SK-N-SH (cell line): ENCODE measurements around the gene GHR. TPM values are rescaled to one million over a fixed set of nuclear protein-coding genes. Genes with fewer than 3 reads are reported as not detected.

Experiments used
- CTCF ChIA-PET: fragments of 300-600, 350-600 bp; formaldehyde crosslinking; extraction: SDS; loops from one replicate; lab custom pipeline; 2021; lab: Yijun Ruan, JAX
- POLR2A ChIA-PET: fragments of 350-600 bp; sonication (Branson Sonifier 250); formaldehyde crosslinking; extraction: SDS; loops from one replicate; lab custom pipeline; 2020; ENCODE audit warnings: antibody characterized with exemption, inconsistent platforms; lab: Yijun Ruan, JAX
- DNase-seq: peaks from one replicate; pipeline ENCODE4 v3.0.0; 2012
- H2AFZ ChIP-seq: fragments of 200-600 bp; sonication (generic); 2 replicates; pipeline ENCODE4 v1.8.1; 2016; ENCODE audit warnings: antibody characterized with exemption, mild to moderate bottlenecking, low read depth
- H3F3A ChIP-seq: fragments of 200-600 bp; sonication (generic); replicated peaks from 2 replicates; pipeline ENCODE3; 2016; ENCODE audit warnings: antibody characterized with exemption, mild to moderate bottlenecking; ENCODE audit not compliant: insufficient read depth
- H3K27ac ChIP-seq, 2 experiments: fragments of 200-500 bp in 1 of 2; fragments of 200-600 bp in 1 of 2; sonication (Bioruptor generic) in 1 of 2; sonication (generic), shearing (Covaris generic) in 1 of 2; 2 replicates each; pipeline versions ENCODE4 v1.5.1 to v1.6.1; 2014 to 2016; ENCODE audit warnings: low read depth in 2 of 2, inconsistent platforms in 1 of 2, low read length in 1 of 2, mild to moderate bottlenecking in 1 of 2, mixed read lengths in 1 of 2
- H3K27me3 ChIP-seq: fragments of 200-600 bp; sonication (generic), shearing (Covaris generic); 2 replicates; pipeline ENCODE4 v1.6.1; 2016; ENCODE audit warnings: mixed run types; ENCODE audit not compliant: insufficient read depth
- H3K36me3 ChIP-seq, 2 experiments: fragments of 200-500 bp in 1 of 2; fragments of 200-600 bp in 1 of 2; sonication (Bioruptor generic) in 1 of 2; sonication (generic) in 1 of 2; replicated peaks in 1 of 2; 2 replicates each; pipeline versions ENCODE3 to v1.5.1; 2014 to 2016; ENCODE audit warnings: low read length in 1 of 2, mild to moderate bottlenecking in 1 of 2; ENCODE audit not compliant: insufficient read depth in 2 of 2, control insufficient read depth in 1 of 2
- H3K4me1 ChIP-seq, 2 experiments: fragments of 200-500 bp in 1 of 2; fragments of 200-600 bp in 1 of 2; sonication (Bioruptor generic) in 1 of 2; sonication (generic), shearing (Covaris generic) in 1 of 2; 2 replicates each; pipeline versions ENCODE4 v1.5.1 to v1.6.1; 2014 to 2016; ENCODE audit warnings: low read depth in 1 of 2, low read length in 1 of 2, mixed run types in 1 of 2; ENCODE audit not compliant: insufficient read depth in 2 of 2, control insufficient read depth in 1 of 2
- H3K4me2 ChIP-seq: fragments of 200-600 bp; sonication (generic), shearing (Covaris generic); 2 replicates; pipeline ENCODE4 v1.6.1; 2017; ENCODE audit warnings: mixed run types
- H3K4me3 ChIP-seq, 2 experiments: fragments of 200-500 bp in 1 of 2; fragments of 200-600 bp in 1 of 2; sonication (Bioruptor generic) in 1 of 2; sonication (generic), shearing (Covaris generic) in 1 of 2; 2 replicates each; pipeline versions ENCODE4 v1.5.1 to v1.8.1; 2014 to 2016; ENCODE audit warnings: low read depth in 2 of 2, inconsistent platforms in 1 of 2, low read length in 1 of 2, mild to moderate bottlenecking in 1 of 2, mixed read lengths in 1 of 2, moderate library complexity in 1 of 2
- H3K79me2 ChIP-seq: fragments of 200-600 bp; sonication (generic); 2 replicates; pipeline ENCODE4 v1.8.1; 2017; ENCODE audit warnings: mild to moderate bottlenecking; ENCODE audit not compliant: insufficient read depth
- H3K9ac ChIP-seq: fragments of 200-600 bp; sonication (generic); 2 replicates; pipeline ENCODE4 v1.6.1; 2017; ENCODE audit warnings: mixed run types
- H3K9me2 ChIP-seq: fragments of 200-600 bp; sonication (generic); 2 replicates; pipeline ENCODE4 v1.6.1; 2017; ENCODE audit warnings: mixed run types
- H3K9me3 ChIP-seq: fragments of 200-600 bp; sonication (generic); 2 replicates; pipeline ENCODE4 v1.6.1; 2017; ENCODE audit warnings: mixed run types, mild to moderate bottlenecking, moderate library complexity
- H4K20me1 ChIP-seq: fragments of 200-600 bp; sonication (generic); 2 replicates; pipeline ENCODE4 v1.6.1; 2017; ENCODE audit warnings: mild to moderate bottlenecking, mixed run types; ENCODE audit not compliant: insufficient read depth
- EP300 ChIP-seq, 2 experiments: IDR thresholded peaks; 2 replicates each; pipeline versions ENCODE4 v1.4.0 to v1.6.1; 2012; ENCODE audit warnings: borderline replicate concordance in 1 of 2, low read depth in 1 of 2, low read length in 1 of 2
- EZH2phosphoT487 ChIP-seq: fragments of 200-600 bp; sonication (generic); IDR thresholded peaks from 2 replicates; pipeline ENCODE4 v1.6.1; 2017; ENCODE audit warnings: low read depth, mixed run types, mild to moderate bottlenecking, antibody characterized with exemption, moderate library complexity, borderline replicate concordance
- FOSL2 ChIP-seq: IDR thresholded peaks from 2 replicates; pipeline ENCODE4 v1.4.0; 2012; ENCODE audit warnings: low read depth, mild to moderate bottlenecking, moderate library complexity, borderline replicate concordance
- FOXJ3 ChIP-seq: sonication (generic); formaldehyde crosslinking; IDR thresholded peaks from 2 replicates; pipeline ENCODE4 v1.5.1; 2020; ENCODE audit warnings: mild to moderate bottlenecking, missing genetic modification reagents
- NFIC ChIP-seq: IDR thresholded peaks from 2 replicates; pipeline ENCODE4 v1.4.0; 2012; ENCODE audit warnings: borderline replicate concordance
- NRF1 ChIP-seq: IDR thresholded peaks from 2 replicates; pipeline ENCODE4 v1.6.1; 2012; ENCODE audit warnings: low read depth, mild to moderate bottlenecking, low read length
- RFX5 ChIP-seq: IDR thresholded peaks from 2 replicates; pipeline ENCODE4 v1.6.1; 2012; ENCODE audit warnings: mild to moderate bottlenecking, improper control_type of control experiment, low read length
- SMC3 ChIP-seq: IDR thresholded peaks from 2 replicates; pipeline ENCODE4 v1.6.1; 2012; ENCODE audit warnings: low read depth, low read length, improper control_type of control experiment
- TEAD4 ChIP-seq: IDR thresholded peaks from 2 replicates; pipeline ENCODE4 v1.4.0; 2012; ENCODE audit warnings: mild to moderate bottlenecking, borderline replicate concordance; ENCODE audit not compliant: insufficient read depth
- WGBS: methylation state at CpG from one replicate; pipeline ENCODE4 v1.1.6; 2017; ENCODE audit warnings: low lambda C conversion rate; 5-methylcytosine and 5-hydroxymethylcytosine counted together
- polyA plus RNA-seq, 3 experiments: library from polyadenylated mRNA; depleted of rRNA; stranded (reverse); fragments of >200 nt; gene quantifications; 2 replicates each; pipeline ENCODE4 v1.2.3, GENCODE V29; 2012
- TF ChIP-seq, protein P1 (sequence below): fragments of 150-350 bp; IDR thresholded peaks from 2 replicates; pipeline ENCODE4 v1.6.1; 2016; ENCODE audit warnings: mild to moderate bottlenecking, low read depth, low read length
- TF ChIP-seq, protein P2 (sequence below): fragments of 150-350 bp; IDR thresholded peaks from 2 replicates; pipeline ENCODE4 v1.6.1; 2017; ENCODE audit warnings: antibody characterized with exemption, low read length, low read depth, borderline replicate concordance
- TF ChIP-seq, protein P3 (sequence below): fragments of 200-600 bp; sonication (generic); IDR thresholded peaks from 2 replicates; pipeline ENCODE4 v1.6.1; 2017; ENCODE audit warnings: antibody characterized with exemption, mild to moderate bottlenecking, moderate library complexity
- TF ChIP-seq, protein P4 (sequence below): IDR thresholded peaks from 2 replicates; pipeline ENCODE4; 2012
- TF ChIP-seq, protein P5 (sequence below): IDR thresholded peaks from 2 replicates; pipeline ENCODE4 v1.4.0; 2012; ENCODE audit warnings: low read depth, borderline replicate concordance

The GHR gene
- polyA plus RNA-seq, 1 of the 3 experiments (the other 2 are of a cell fraction) = 0.03 TPM

DNA sequence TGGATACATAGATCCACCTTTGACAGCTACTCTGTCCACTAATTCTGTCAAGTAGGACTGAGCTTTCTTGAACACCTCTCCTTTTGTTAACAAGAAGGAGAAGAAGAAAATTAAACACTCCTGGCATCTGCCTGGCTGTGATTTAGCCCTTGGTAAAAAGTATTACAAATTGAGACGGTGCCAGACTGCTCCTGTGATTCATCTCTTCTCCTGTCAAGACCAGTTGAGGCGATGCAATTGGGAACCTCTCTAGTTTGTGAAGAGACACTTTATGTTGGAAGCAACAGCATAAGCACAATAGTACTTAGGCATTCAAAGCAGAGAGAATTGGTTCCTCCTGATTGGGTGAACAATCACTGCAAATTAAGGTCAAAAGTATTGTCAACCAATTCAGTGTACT is 72.7 kb downstream of the GHR start:
- Histone ChIP-seq H3K9me3 (no peaks in the 10 kb centered on the region), H3K9me2 (no peaks in the 10 kb centered on the region), H3K27ac (no peak overlapping the region), H3K27me3 (no peaks in the 10 kb centered on the region), H3K4me3 (no peak overlapping the region), H3F3A (no peaks in the 10 kb centered on the region)
- TF ChIP-seq SMC3 (no peak), NRF1 (no peak), EP300 (IDR thresholded peaks at IDR 0.05; ENCODE audit: borderline replicate concordance in 1 of 2, low read depth in 1 of 2, low read length in 1 of 2) (no peak), TEAD4 (no peak), FOXJ3 (no peak), NFIC (no peak), RFX5 (no peak)
- TF ChIP-seq, protein P1, sequence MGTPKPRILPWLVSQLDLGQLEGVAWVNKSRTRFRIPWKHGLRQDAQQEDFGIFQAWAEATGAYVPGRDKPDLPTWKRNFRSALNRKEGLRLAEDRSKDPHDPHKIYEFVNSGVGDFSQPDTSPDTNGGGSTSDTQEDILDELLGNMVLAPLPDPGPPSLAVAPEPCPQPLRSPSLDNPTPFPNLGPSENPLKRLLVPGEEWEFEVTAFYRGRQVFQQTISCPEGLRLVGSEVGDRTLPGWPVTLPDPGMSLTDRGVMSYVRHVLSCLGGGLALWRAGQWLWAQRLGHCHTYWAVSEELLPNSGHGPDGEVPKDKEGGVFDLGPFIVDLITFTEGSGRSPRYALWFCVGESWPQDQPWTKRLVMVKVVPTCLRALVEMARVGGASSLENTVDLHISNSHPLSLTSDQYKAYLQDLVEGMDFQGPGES = no peak
- TF ChIP-seq, protein P2, sequence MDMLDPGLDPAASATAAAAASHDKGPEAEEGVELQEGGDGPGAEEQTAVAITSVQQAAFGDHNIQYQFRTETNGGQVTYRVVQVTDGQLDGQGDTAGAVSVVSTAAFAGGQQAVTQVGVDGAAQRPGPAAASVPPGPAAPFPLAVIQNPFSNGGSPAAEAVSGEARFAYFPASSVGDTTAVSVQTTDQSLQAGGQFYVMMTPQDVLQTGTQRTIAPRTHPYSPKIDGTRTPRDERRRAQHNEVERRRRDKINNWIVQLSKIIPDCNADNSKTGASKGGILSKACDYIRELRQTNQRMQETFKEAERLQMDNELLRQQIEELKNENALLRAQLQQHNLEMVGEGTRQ = no peak
- TF ChIP-seq, protein P3, sequence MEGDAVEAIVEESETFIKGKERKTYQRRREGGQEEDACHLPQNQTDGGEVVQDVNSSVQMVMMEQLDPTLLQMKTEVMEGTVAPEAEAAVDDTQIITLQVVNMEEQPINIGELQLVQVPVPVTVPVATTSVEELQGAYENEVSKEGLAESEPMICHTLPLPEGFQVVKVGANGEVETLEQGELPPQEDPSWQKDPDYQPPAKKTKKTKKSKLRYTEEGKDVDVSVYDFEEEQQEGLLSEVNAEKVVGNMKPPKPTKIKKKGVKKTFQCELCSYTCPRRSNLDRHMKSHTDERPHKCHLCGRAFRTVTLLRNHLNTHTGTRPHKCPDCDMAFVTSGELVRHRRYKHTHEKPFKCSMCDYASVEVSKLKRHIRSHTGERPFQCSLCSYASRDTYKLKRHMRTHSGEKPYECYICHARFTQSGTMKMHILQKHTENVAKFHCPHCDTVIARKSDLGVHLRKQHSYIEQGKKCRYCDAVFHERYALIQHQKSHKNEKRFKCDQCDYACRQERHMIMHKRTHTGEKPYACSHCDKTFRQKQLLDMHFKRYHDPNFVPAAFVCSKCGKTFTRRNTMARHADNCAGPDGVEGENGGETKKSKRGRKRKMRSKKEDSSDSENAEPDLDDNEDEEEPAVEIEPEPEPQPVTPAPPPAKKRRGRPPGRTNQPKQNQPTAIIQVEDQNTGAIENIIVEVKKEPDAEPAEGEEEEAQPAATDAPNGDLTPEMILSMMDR = no peak
- TF ChIP-seq, protein P4, sequence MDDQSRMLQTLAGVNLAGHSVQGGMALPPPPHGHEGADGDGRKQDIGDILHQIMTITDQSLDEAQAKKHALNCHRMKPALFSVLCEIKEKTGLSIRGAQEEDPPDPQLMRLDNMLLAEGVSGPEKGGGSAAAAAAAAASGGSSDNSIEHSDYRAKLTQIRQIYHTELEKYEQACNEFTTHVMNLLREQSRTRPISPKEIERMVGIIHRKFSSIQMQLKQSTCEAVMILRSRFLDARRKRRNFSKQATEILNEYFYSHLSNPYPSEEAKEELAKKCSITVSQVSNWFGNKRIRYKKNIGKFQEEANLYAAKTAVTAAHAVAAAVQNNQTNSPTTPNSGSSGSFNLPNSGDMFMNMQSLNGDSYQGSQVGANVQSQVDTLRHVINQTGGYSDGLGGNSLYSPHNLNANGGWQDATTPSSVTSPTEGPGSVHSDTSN = no peak
- TF ChIP-seq, all 33 proteins: peak for 0
- ChIA-PET CTCF (no interaction called here), POLR2A (no interaction called here)
- Histone ChIP-seq H3K36me3 (no peaks in the 10 kb centered on the region), H3K4me2 (no peak overlapping the region), H3K9ac (no peak overlapping the region), H2AFZ (no peak overlapping the region), H3K79me2 (no peaks in the 10 kb centered on the region), H4K20me1 (no peaks in the 10 kb centered on the region), H3K4me1 (no peaks in the 10 kb centered on the region)
- DNase-seq = no peak
- WGBS = 4% methylated on average over 2 of the region's 2 CpGs

DNA sequence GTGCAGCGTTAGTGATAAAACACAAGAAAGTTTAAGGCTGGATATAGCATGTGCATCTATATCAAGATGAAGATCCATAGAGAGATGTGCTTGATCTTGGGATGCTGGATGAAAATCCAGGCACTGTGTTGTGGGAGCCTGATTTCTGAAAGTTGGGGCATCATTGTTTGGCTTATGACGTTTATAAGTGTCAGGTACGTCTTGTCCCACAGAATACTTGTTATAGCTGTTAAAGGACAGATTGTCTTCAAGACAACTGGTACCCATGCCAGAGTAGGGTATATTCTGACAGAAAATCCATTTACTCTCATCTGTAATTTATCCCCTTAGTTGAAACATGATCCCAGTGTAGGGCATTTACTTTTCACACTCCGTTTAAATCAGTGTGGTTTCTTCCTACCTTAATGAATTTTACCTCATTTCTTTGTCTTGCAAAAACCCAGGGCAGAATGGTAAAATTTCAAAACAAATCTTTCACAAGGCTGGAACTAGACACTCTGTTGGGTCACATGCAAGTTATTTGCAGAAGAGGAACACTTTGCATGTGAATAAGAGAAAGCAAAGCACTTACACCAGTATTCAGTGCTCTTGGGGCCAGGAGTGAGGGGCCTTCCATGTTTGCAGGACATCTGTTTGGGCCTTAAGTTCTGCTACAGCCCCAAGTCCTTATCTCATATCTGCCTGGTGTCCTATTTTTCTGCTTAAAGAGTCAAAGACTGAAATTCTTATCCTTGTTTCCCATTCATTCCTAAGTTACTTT is 73.3 kb downstream of the GHR start:
- POLR2A ChIA-PET = no interaction called here
- no peaks in the 10 kb centered on the region for H3K79me2 ChIP-seq
- CTCF ChIA-PET = no interaction called here
- DNase-seq = no peak
- no peak overlapping the region for H2AFZ ChIP-seq
- H3K9me2 ChIP-seq = no peaks in the 10 kb centered on the region
- no peak overlapping the region for H3K4me2 ChIP-seq
- H3K9ac ChIP-seq = no peak overlapping the region
- H3F3A ChIP-seq = no peaks in the 10 kb centered on the region
- H3K27ac ChIP-seq = no peak overlapping the region
- H3K36me3 ChIP-seq = no peaks in the 10 kb centered on the region
- under 1% methylated on average over 4 of the region's 4 CpGs for WGBS
- no peak overlapping the region for H3K4me3 ChIP-seq
- no peaks in the 10 kb centered on the region for H3K9me3 ChIP-seq
- no peaks in the 10 kb centered on the region for H4K20me1 ChIP-seq
- no peaks in the 10 kb centered on the region for H3K4me1 ChIP-seq
- H3K27me3 ChIP-seq = no peaks in the 10 kb centered on the region
- TF ChIP-seq EZH2phosphoT487 (no peak), FOSL2 (no peak), RFX5 (no peak)
- TF ChIP-seq, protein P5, sequence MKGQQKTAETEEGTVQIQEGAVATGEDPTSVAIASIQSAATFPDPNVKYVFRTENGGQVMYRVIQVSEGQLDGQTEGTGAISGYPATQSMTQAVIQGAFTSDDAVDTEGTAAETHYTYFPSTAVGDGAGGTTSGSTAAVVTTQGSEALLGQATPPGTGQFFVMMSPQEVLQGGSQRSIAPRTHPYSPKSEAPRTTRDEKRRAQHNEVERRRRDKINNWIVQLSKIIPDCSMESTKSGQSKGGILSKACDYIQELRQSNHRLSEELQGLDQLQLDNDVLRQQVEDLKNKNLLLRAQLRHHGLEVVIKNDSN = no peak
- TF ChIP-seq, protein P3 = no peak
